Measurements from ENCODE around the gene DVL1.
"Not testable (repeated sequence)": the region's sequence is repeated elsewhere in the genome, so short reads cannot be mapped to it uniquely, and the experiment has no call there.

Gene DVL1

GRCh38 chr1:1373051-1373814 lies 24.0 kb upstream of the DVL1 start:
- DNase-seq, result no peak

GRCh38 chr1:1371746-1372711 lies 22.8 kb upstream of the DVL1 start:
- DNase-seq, result peak; percentile 64

GRCh38 chr1:1371364-1371745 lies 22.1 kb upstream of the DVL1 start:
- DNase-seq, result peak; percentile 96

- DNase-seq, result no peak
These were observed 21.6 kb upstream of the DVL1 start for GRCh38 chr1:1370771-1371300.

GRCh38 chr1:1370094-1370493 lies 20.9 kb upstream of the DVL1 start:
- DNase-seq, result not testable (repeated sequence)

- DNase-seq, result no peak
These were observed 18.1 kb upstream of the DVL1 start for GRCh38 chr1:1367315-1367714.

- DNase-seq, result no peak
These were observed 17.5 kb upstream of the DVL1 start for GRCh38 chr1:1366699-1367066.

GRCh38 chr1:1365875-1366698 lies 16.9 kb upstream of the DVL1 start:
- no peak for DNase-seq

- DNase-seq, result no peak
These were observed 15.0 kb upstream of the DVL1 start for GRCh38 chr1:1364266-1364665.

GRCh38 chr1:1361982-1362423 lies 12.8 kb upstream of the DVL1 start:
- no peak for DNase-seq

GRCh38 chr1:1361233-1361981 lies 12.2 kb upstream of the DVL1 start:
- no peak for DNase-seq

GRCh38 chr1:1360506-1361169 lies 11.4 kb upstream of the DVL1 start:
- no peak for DNase-seq

- no peak for DNase-seq
These were observed 10.6 kb upstream of the DVL1 start for GRCh38 chr1:1359664-1360468.

- DNase-seq, result no peak
These were observed 10.1 kb upstream of the DVL1 start for GRCh38 chr1:1359308-1359663.

- no peak for DNase-seq
These were observed 9.4 kb upstream of the DVL1 start, which contains the start of gene MXRA8 for GRCh38 chr1:1358433-1359271. TSS of gene MXRA8 (minus strand) at chr1:1358555. CDS start at chr1:1358504, 51 bp downstream.

- no peak for DNase-seq
These were observed 8.7 kb upstream of the DVL1 start for GRCh38 chr1:1357871-1358432.

GRCh38 chr1:1356796-1357401 lies 7.7 kb upstream of the DVL1 start:
- no peak for DNase-seq

- no peak for DNase-seq
These were observed 7.1 kb upstream of the DVL1 start for GRCh38 chr1:1356166-1356795.

Measured in MV-4-11 (cell line).